SU-DHL-6 (cell line): Measurements from ENCODE around the gene UPF2.
A peak's percentile ranks its signal among the peaks of the same experiment; 100 is the strongest.

Experiments used
- H2AFZ ChIP-seq: fragments of 200-600 bp; sonication (generic); 2 replicates; pipeline ENCODE4 v1.6.1; 2014; ENCODE audit warnings: low read depth, mild to moderate bottlenecking, moderate library complexity, mixed read lengths, antibody characterized with exemption, low read length; ENCODE audit not compliant: severe bottlenecking
- H3F3A ChIP-seq: fragments of 200-600 bp; shearing (Covaris generic); 2 replicates; pipeline ENCODE4 v1.6.0; 2016; ENCODE audit warnings: antibody characterized with exemption, mild to moderate bottlenecking; ENCODE audit not compliant: insufficient read depth
- H3K27ac ChIP-seq: fragments of 200-600 bp; sonication (generic); 2 replicates; pipeline ENCODE4 v1.5.1; 2016; ENCODE audit warnings: low read depth, mild to moderate bottlenecking, low read length, moderate library complexity, mixed read lengths
- H3K27me3 ChIP-seq: fragments of 200-600 bp; sonication (generic), shearing (Covaris generic); 2 replicates; pipeline ENCODE4 v1.6.0; 2014; ENCODE audit warnings: mild to moderate bottlenecking, low read length
- H3K36me3 ChIP-seq: fragments of 200-600 bp; sonication (generic); 2 replicates; pipeline ENCODE4 v1.6.1; 2014; ENCODE audit warnings: mild to moderate bottlenecking, low read length, mixed read lengths
- H3K4me2 ChIP-seq: fragments of 300-600, 200-600 bp; shearing (Covaris generic), sonication (generic); 2 replicates; pipeline ENCODE4 v1.6.0; 2014; ENCODE audit warnings: low read length, low read depth, mild to moderate bottlenecking; ENCODE audit not compliant: poor library complexity, severe bottlenecking
- H3K4me3 ChIP-seq: fragments of 200-600 bp; sonication (generic); 2 replicates; pipeline ENCODE4 v1.5.1; 2014; ENCODE audit warnings: antibody characterized with exemption, low read length, mild to moderate bottlenecking, mixed read lengths; ENCODE audit not compliant: insufficient read depth, poor library complexity, severe bottlenecking
- H3K79me2 ChIP-seq: fragments of 200-600 bp; sonication (generic); 2 replicates; pipeline ENCODE4 v1.6.1; 2014; ENCODE audit warnings: mild to moderate bottlenecking, low read length, moderate library complexity; ENCODE audit not compliant: insufficient read depth
- H3K9ac ChIP-seq: fragments of 200-600 bp; sonication (generic); 2 replicates; pipeline ENCODE4 v1.7.0; 2014; ENCODE audit warnings: mild to moderate bottlenecking, low read length
- H3K9me2 ChIP-seq: fragments of 200-600 bp; sonication (generic); replicated peaks from 2 replicates; pipeline ENCODE4 v1.6.1; 2014; ENCODE audit warnings: low read length; ENCODE audit not compliant: insufficient read depth
- H3K9me3 ChIP-seq: fragments of 200-600 bp; sonication (generic); 2 replicates; pipeline ENCODE4 v1.6.1; 2014; ENCODE audit warnings: low read length, mixed read lengths; ENCODE audit not compliant: insufficient read depth
- H4K20me1 ChIP-seq: fragments of 200-600 bp; sonication (generic); 2 replicates; pipeline ENCODE4 v1.6.1; 2014; ENCODE audit warnings: low read depth, mild to moderate bottlenecking, antibody characterized with exemption, low read length, moderate library complexity, mixed read lengths
- CTCF ChIP-seq: fragments of 200-600 bp; sonication (generic); IDR thresholded peaks from one replicate; pipeline ENCODE4 v1.5.1; 2017; ENCODE audit warnings: antibody characterized with exemption, mild to moderate bottlenecking, low read length, moderate library complexity; ENCODE audit not compliant: insufficient read depth, poor library complexity, severe bottlenecking
- EZH2phosphoT487 ChIP-seq: fragments of 200-600 bp; sonication (generic), shearing (Covaris generic); conservative IDR thresholded peaks from 2 replicates; pipeline ENCODE4 v1.6.1; 2018; ENCODE audit warnings: mild to moderate bottlenecking, antibody characterized with exemption, low read length, moderate library complexity, mixed read lengths

Gene UPF2

DNA sequence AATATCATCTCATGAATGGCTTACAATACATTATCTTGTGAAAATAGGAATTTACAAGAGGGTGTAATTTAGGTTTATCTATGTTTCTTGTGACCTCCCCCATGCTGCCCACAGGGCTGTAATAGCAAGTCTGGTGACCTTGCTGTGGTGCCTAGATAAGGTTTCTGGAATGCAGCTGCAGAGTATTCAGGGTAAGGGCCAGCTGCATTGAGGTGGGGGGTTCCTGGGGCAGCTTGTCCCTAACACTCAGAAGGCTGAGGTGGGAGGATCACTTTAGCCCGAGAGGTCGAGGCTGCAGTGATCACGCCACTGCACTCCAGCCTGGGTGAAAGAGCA is 20.8 kb upstream of the UPF2 start:
- H3K27me3 ChIP-seq, result no peaks in the 10 kb centered on the region
- H3K4me3 ChIP-seq, result no peak overlapping the region
- H3F3A ChIP-seq, result peaks cover 12% of the 10 kb centered on the region
- H3K27ac ChIP-seq, result peak overlapping the region; percentile 52; the same call in 1 of the 2 replicates
- no peaks in the 10 kb centered on the region for H3K36me3 ChIP-seq
- H3K4me2 ChIP-seq, result peak overlapping the region; percentile 57
- H3K9me2 ChIP-seq, result no peaks in the 10 kb centered on the region
- no peaks in the 10 kb centered on the region for H3K79me2 ChIP-seq
- no peaks in the 10 kb centered on the region for H3K9me3 ChIP-seq
- H3K9ac ChIP-seq, result peak overlapping the region; percentile 45
- H4K20me1 ChIP-seq, result no peaks in the 10 kb centered on the region
- peak overlapping the region; percentile 94 for H2AFZ ChIP-seq
- TF ChIP-seq CTCF, result no peak
- no peak for TF ChIP-seq EZH2phosphoT487

DNA sequence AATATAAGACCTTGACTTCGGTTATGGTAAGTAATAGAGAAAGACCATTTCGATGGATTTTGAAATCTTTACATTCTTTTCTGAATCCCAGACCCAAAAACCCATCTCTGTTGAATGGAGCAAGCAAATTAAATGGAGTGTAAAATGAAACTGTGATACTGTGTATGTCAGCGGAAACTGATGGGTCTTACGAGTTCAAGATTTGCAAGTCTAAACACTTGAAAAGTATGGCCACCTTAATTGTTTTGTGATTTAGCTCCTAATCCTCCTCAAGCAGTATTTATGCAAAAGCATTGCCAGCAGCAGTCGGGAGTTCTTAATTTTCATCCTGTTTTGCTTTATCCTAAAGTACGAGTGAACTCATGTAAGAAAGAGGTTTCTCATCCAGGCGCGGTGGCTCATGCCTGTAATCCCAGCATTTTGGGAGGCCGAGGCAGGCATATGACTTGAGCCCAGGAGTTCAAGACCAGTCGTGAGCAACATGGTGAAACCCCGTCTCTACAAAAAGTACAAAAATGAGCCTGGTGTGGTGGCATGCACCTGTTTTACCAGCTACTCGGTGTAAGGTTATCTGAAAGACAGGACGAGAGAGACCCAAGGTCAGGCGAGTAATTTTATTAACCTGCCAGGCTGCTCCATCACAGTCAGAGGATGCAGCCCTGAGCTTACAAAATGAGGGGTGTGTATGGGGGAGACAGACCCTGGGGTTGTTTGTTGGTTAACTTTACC is 20.3 kb upstream of the UPF2 start:
- peak overlapping the region; percentile 25 for H3K4me3 ChIP-seq

DNA sequence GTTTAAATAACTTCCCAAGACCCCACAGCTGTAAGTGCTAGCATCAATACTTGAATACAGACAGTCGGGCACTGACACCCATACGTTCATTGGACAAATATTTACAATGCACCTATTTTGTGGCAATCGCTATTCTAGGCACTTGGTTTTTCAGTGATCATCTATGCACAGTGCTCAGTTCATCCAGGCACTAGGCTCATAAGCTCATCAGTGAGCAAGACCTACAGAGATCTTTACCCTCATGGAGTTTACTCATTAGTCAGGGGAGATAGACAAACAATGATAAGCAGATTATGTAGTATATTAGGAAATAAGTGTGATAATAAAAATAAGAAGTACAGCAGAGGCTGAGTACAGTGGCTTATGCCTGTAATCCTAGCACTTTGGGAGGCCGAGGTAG is 18.5 kb upstream of the UPF2 start:
- peaks cover 6% of the 10 kb centered on the region for H3F3A ChIP-seq
- H3K4me3 ChIP-seq, result no peak overlapping the region
- H3K36me3 ChIP-seq, result no peaks in the 10 kb centered on the region
- H4K20me1 ChIP-seq, result no peaks in the 10 kb centered on the region
- no peaks in the 10 kb centered on the region for H3K79me2 ChIP-seq
- H3K4me2 ChIP-seq, result no peak overlapping the region
- H3K27ac ChIP-seq, result no peak overlapping the region
- no peaks in the 10 kb centered on the region for H3K27me3 ChIP-seq
- no peaks in the 10 kb centered on the region for H3K9me2 ChIP-seq
- no peak overlapping the region for H3K9ac ChIP-seq
- H3K9me3 ChIP-seq, result no peaks in the 10 kb centered on the region
- H2AFZ ChIP-seq, result no peak overlapping the region
- TF ChIP-seq EZH2phosphoT487 (no peak), CTCF (no peak)

More for the DNA sequence above, 20.3 kb upstream of the UPF2 start:
- Histone ChIP-seq H3K27me3 (no peaks in the 10 kb centered on the region), H3K9me2 (no peaks in the 10 kb centered on the region), H3K9me3 (no peaks in the 10 kb centered on the region), H2AFZ (peak overlapping the region; percentile 94), H3K4me2 (peak overlapping the region; percentile 57), H3K9ac (peak overlapping the region; percentile 45), H4K20me1 (no peaks in the 10 kb centered on the region), H3K79me2 (no peaks in the 10 kb centered on the region), H3F3A (peaks cover 12% of the 10 kb centered on the region), H3K36me3 (no peaks in the 10 kb centered on the region), H3K27ac (peak overlapping the region; percentile 52)
- TF ChIP-seq CTCF, result no peak
- no peak for TF ChIP-seq EZH2phosphoT487
